ENCODE measurements around the gene PSMB7.

PSMB7 gene

DNA sequence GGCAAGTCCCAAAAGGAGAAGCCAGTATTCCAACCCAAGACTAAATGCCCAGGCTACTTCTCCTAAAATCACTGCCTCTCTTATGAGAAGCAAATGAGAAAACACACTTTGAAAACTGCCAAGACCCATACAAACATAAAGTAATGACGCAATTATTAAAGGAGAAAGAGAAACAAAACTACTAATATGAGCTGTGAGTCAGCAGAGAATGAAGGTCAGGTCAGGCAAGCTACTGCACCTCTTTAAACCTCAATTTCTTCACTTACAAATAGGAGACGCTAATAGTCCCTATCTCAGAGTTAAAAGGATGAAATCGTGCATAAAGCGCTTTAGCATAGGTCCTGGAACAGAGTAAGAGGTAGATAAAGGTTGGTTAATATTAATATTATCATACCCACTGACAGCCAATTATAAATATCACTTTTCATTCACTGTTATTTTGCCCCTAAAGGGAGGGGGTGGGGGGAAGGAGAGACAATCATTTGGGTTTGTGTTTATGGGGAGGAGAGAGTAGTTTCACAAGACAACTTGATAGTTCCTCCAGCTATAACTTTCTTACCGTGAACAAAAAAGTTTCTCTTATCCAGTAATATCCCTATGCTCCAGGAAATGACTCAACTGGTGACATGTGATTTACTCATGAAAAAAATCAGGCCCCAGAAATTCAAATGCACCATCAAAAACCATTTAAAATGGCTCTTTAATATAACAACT, 3.6 kb downstream of the PSMB7 start:
- peak overlapping the region; percentile 71 for H3K27ac ChIP-seq
- POLR2A ChIA-PET (ENCODE audit: low non-redundant PET): no interaction called here
- TF ChIP-seq, protein P1, sequence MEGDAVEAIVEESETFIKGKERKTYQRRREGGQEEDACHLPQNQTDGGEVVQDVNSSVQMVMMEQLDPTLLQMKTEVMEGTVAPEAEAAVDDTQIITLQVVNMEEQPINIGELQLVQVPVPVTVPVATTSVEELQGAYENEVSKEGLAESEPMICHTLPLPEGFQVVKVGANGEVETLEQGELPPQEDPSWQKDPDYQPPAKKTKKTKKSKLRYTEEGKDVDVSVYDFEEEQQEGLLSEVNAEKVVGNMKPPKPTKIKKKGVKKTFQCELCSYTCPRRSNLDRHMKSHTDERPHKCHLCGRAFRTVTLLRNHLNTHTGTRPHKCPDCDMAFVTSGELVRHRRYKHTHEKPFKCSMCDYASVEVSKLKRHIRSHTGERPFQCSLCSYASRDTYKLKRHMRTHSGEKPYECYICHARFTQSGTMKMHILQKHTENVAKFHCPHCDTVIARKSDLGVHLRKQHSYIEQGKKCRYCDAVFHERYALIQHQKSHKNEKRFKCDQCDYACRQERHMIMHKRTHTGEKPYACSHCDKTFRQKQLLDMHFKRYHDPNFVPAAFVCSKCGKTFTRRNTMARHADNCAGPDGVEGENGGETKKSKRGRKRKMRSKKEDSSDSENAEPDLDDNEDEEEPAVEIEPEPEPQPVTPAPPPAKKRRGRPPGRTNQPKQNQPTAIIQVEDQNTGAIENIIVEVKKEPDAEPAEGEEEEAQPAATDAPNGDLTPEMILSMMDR (conservative IDR thresholded peaks at IDR 0.05; ENCODE audit: low read depth): no peak
- peak; percentile 92 for DNase-seq (ENCODE audit: low spot score)
- CTCF ChIA-PET: interaction anchor here (0.6 to 2.7 kb wide), 7 partner anchors 11 to 550 kb away, joined by 3 to 13 read pairs (median 4); no protein-coding TSS in a partner anchor

DNA sequence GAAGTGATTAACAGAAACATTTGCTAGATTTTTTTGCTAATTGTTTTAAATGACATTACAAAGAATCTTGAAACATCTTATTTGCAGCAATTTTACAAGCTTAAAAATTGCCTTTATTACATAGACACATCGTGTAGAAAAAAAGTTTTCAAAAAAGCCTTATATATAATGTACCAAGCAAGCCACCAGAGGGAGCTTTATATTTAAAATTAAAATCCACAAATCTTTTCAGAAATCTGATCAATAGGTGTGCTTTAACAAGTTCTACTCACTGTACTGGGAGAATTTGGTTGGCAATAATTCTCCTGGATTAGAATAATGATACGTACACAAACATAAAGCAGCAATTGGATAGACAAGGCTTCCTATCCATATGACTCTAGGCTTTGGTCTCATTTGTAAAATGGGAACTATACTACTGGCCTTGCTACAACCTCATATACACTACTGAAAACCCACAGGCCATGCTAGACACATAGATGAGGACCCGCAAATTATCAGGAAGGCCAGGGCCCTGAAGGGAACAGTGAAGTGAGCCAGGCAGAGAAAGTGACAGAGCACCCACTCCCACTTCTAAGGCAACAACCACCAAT, 4.8 kb downstream of the PSMB7 start:
- CTCF ChIA-PET: interaction anchor here (0.5 to 2.7 kb wide), 14 partner anchors 9 to 1254 kb away, joined by 3 to 13 read pairs (median 3); no protein-coding TSS in a partner anchor
- TF ChIP-seq, protein P1 (conservative IDR thresholded peaks at IDR 0.05; ENCODE audit: low read depth): peak; percentile 74
- POLR2A ChIA-PET (ENCODE audit: low non-redundant PET): interaction anchor here (0.6 kb wide), 1 partner anchor 127 kb away, joined by 4 read pairs; no protein-coding TSS in a partner anchor
- DNase-seq (ENCODE audit: low spot score): no peak
- H3K27ac ChIP-seq: peak overlapping the region; percentile 71

DNA sequence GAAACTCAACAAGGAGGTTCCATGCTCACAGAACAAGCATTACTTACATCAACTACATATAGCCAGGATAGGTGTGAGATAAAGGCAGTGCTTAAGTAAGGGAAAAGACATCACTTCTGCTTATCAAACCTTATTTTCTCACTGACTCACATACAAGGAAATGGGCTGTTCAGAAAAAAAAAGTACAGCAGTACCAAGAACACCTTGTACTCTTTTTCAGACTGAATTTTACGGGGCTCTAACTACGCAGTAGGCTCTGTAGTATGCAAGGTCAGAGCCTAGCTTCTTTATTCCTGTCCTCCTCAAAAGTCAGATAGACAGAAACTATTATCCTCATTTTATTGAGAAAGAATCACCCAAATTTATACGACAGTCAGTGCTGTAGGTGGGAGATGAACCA, 5.8 kb downstream of the PSMB7 start:
- ChIA-PET POLR2A (ENCODE audit: low non-redundant PET) (no interaction called here), CTCF (interaction anchor here (0.6 to 2.7 kb wide), 6 partner anchors 8 to 282 kb away, joined by 3 to 13 read pairs (median 4); no protein-coding TSS in a partner anchor)
- TF ChIP-seq, protein P1 (conservative IDR thresholded peaks at IDR 0.05; ENCODE audit: low read depth): no peak
- no peak overlapping the region for H3K27ac ChIP-seq
- DNase-seq (ENCODE audit: low spot score): no peak

DNA sequence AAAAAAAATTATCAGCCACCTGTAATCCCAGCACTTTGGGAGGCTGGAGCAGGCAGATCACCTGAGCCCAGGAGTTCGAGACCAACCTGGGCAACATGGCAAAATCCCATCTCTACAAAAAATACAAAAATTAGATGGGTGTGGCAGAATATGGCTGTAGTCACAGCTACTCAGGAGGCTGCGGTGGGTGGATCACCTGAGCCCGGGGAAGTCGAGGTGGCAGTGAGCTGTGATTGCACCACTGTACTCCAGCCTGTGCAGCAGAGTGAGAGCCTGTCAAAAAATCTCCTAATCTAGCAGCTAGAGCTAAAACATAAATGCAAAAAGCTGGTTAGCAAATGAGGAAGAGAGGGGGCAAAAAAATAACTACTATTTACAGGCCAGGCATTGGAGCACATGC, 12.0 kb downstream of the PSMB7 start:
- ChIA-PET CTCF (interaction anchor here (0.6 kb wide), 1 partner anchor 218 kb away, joined by 3 read pairs; no protein-coding TSS in a partner anchor), POLR2A (ENCODE audit: low non-redundant PET) (no interaction called here)
- DNase-seq (ENCODE audit: low spot score): no peak
- H3K27ac ChIP-seq: no peak overlapping the region
- TF ChIP-seq, protein P1 (conservative IDR thresholded peaks at IDR 0.05; ENCODE audit: low read depth): no peak

DNA sequence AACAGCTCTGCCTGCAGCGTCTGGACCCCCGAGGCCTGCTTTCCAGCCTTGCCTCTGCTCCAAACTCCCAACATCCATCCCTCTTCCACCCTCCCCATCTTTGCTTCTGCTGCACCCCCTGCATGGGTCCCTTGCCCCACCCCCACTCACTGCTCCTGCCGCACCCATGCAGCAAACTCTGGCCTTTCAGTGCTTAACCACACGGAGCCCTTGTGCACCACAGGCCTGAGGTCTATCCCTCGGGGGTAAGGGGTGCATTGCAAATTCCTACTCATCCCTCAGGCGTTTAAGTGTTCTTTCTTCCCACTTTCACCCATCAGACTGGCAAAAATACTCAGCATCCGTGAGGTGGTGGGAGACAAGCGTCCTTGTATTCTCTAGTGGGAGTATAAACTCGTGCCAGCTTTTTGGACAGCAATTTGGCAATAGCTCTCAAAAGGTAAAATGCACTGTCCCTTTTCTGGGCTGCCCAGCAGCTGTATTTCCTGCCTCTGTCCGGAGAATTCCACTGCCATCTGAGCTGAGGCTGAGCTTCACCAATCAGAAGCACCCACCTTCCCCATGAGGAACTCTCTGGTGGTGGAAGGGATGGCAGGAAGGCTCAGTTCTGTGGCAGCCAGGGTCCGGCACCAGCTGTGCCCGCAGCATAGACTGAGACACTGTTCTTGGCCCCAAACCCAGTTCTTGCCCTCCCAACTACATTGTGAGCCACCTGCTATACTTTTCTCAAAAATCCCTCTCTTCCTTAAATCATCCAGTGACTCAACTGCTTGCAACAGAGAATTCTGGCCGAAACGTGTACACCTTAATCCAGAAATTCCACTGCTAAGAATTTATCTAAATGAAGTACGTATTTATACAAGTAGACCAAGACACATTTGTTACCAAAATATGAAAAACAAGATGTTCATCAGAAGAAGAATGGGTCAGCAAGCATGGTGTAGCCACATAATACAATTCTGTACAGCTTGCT, 15.0 kb downstream of the PSMB7 start:
- ChIA-PET POLR2A (ENCODE audit: low non-redundant PET) (no interaction called here), CTCF (interaction anchor here (0.6 to 2.2 kb wide), 4 partner anchors 10 to 62 kb away, joined by 3 to 9 read pairs (median 5); no protein-coding TSS in a partner anchor)
- TF ChIP-seq, protein P1 (conservative IDR thresholded peaks at IDR 0.05; ENCODE audit: low read depth): no peak
- no peak for DNase-seq (ENCODE audit: low spot score)
- peak overlapping the region; percentile 47 for H3K27ac ChIP-seq
